ENCODE data around the gene RAX. TPM values are rescaled to one million over a fixed set of nuclear protein-coding genes. Genes with fewer than 3 reads are reported as not detected.
A peak's percentile ranks its signal among the peaks of the same experiment; 100 is the strongest.
"Not testable (repeated sequence)": the region's sequence is repeated elsewhere in the genome, so short reads cannot be mapped to it uniquely, and the experiment has no call there.

The RAX gene
- total RNA-seq, 1 donor from 2014 or later = not detected

DNA sequence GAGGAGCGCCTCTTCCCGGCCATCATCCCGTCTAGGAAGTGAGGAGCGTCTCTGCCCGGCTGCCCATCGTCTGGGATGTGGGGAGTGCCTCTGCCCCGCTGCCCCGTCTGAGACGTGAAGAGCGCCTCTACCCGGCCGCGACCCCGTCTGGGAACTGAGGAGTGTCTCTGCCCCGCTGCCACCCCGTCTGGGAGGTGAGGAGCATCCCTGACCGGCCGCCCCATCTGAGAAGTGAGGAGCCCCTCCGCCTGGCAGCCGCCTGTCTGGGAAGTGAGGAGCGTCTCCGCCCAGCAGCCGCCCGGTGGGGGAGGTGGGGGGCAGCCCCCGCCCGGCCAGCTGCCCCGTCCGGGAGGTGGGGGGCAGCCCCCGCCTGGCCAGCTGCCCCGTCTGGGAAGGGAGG is 17.8 kb downstream of the RAX start:
- FAIRE-seq; DNase-seq (ENCODE audit: low spot score in 2 of 2): not testable (repeated sequence)

GRCh38 chr18:59249199-59249774 is 24.0 kb downstream of the RAX start:
- no peak for FAIRE-seq
- peak in 1 of 2 donors; percentile 60 for DNase-seq (ENCODE audit: low spot score in 2 of 2)

GRCh38 chr18:59246796-59247195 is 26.5 kb downstream of the RAX start:
- no peak for FAIRE-seq
- DNase-seq (ENCODE audit: low spot score in 2 of 2) = no peak

- FAIRE-seq = no peak
- no peak for DNase-seq (ENCODE audit: low spot score in 2 of 2)
Observed at GRCh38 chr18:59242906-59243305, 30.3 kb downstream of the RAX start.

- DNase-seq (ENCODE audit: low spot score in 2 of 2) (no peak), FAIRE-seq (no peak)
Observed at GRCh38 chr18:59239642-59240041, 33.6 kb downstream of the RAX start.

- FAIRE-seq (no peak), DNase-seq (ENCODE audit: low spot score in 2 of 2) (no peak)
Observed at GRCh38 chr18:59238385-59238784, 34.9 kb downstream of the RAX start.

GRCh38 chr18:59233017-59233410 is 40.2 kb downstream of the RAX start:
- FAIRE-seq (no peak), DNase-seq (ENCODE audit: low spot score in 2 of 2) (no peak)

- DNase-seq (ENCODE audit: low spot score in 2 of 2) (no peak), FAIRE-seq (no peak)
Observed at GRCh38 chr18:59232309-59233016, 40.8 kb downstream of the RAX start.

DNA sequence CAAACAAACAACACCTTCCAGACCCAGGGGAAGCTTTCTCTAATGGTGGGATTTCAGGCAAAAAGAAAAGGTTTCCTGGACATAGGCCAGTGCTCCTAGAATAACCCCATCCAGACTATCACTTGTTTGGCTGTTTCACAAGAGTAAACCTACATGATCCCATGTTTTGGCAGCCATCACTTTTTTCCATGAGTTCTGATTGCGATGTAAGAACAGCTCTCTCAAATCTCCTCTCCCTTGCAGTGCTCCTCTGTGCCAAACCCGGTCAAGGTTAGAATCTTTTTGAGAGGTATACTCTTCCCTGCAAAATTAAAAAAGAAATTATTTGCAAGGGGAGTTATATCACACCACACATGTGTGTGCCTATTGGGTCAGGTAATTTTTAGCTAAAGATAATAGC is 41.4 kb downstream of the RAX start:
- DNase-seq (ENCODE audit: low spot score in 2 of 2) (no peak), FAIRE-seq (no peak)

DNA sequence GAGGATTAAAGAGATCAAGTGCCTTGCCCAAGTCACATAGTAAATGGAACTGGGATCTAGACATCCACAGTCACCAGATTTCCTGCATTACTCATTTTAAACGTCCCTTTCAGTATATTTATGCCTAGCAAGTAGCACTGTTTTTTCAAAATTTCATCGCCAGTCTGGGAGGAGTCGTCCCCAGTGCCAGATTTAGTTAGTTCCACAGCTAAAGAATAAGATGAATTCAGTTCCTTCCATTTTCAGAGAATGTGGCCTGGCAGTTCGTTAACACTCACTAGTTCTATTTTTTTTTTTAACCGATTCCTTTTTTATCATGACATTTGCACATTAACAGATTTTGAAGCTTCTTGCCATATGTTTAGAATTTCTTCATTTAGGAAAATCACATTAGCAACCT is 42.1 kb downstream of the RAX start:
- FAIRE-seq = no peak
- no peak for DNase-seq (ENCODE audit: low spot score in 2 of 2)

DNA sequence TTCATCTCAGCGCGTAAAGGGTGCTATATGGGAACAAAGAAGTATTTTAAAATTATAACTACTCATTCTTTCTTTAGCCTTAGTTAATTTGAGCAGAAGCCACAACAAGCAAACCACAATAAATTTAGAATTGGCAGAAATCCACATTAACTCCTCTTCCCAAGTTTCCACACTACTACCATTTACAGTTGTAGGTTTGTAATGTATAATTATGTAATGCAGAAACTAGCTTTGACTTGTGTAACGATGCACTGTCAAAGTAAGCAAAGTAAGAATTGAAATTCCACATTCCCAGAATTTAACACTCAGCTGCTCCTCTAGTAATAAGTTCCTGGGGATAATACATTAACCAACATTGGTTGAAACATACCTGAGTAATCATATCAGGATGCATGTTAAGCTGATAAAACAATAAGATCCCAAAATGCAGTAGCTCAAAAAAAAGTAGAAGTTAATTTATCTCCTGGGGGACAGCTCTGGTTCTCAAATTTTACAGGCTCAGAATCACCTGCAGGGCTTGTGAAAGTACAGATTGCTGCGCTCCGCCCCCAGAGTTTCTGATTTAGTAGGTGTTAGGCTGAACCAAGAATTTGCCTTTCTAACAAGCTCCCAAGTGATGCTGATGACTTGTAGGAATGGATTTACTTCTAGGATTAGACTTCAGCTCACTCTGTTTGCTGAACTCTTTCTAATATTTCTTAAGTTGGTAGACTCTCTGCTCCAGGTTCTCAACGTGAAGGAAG is 43.4 kb downstream of the RAX start:
- DNase-seq (ENCODE audit: low spot score in 2 of 2) (no peak), FAIRE-seq (no peak)

DNA sequence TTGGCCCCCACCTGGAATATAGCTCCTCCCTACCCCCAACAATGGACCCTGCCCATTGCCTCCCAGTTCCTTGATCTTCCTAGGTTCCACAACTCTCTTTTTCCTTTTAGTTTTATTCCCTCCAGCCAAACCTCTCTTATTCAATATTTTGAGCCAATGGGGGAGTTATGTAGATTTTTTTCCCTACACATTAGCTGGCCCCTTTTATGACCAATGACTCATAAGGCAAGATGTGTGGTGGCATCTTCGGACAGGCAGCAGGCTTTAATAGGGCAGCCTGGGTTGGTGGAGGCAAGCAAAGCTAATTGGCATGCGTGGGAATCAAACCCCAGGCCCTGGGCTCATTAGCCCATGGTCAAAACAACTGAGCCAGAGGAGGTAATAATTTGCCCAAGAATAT is 44.1 kb downstream of the RAX start:
- no peak for FAIRE-seq
- DNase-seq (ENCODE audit: low spot score in 2 of 2) = no peak

DNA sequence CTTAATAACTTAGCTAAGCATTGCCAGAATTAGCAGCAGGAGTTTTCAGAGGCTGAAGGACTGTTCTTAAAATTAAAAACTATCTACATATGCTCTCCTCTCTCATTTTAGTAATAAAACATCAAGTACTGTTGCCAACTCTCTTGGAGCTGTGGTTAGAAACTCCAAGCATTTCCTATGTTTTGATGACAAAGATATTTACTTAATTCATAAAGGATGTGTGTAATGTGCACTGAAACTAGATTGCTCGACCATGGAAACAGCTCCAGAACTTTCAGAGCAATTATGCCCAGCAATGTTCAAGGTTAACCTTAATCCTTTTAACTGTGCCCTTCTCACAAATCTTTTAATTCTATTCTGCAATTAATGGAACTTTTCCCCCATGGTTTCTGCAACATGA is 44.9 kb downstream of the RAX start:
- FAIRE-seq (no peak), DNase-seq (ENCODE audit: low spot score in 2 of 2) (no peak)

DNA sequence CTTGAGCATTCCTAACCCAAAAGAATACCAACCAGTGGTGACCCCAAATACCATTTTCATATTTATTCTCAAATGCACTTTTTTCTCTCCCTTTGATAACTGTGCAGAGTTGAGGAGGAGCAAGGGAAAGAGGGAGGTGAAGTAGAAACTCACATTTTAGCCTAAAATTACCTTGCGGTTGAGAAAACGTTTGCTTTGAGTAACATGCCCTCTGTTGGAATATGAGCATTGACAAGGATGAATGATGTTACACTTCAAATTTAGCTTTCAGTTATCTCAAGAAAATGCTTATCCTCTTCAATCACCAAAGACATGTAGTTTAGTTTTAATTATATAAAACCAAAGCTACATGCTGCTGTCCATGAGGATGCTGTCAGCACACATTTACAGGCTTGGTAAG is 50.9 kb downstream of the RAX start:
- DNase-seq (ENCODE audit: low spot score in 2 of 2) (no peak), FAIRE-seq (no peak)

GRCh38 chr18:59220784-59221765 is 52.2 kb downstream of the RAX start:
- no peak for FAIRE-seq
- DNase-seq (ENCODE audit: low spot score in 2 of 2) = no peak

DNA sequence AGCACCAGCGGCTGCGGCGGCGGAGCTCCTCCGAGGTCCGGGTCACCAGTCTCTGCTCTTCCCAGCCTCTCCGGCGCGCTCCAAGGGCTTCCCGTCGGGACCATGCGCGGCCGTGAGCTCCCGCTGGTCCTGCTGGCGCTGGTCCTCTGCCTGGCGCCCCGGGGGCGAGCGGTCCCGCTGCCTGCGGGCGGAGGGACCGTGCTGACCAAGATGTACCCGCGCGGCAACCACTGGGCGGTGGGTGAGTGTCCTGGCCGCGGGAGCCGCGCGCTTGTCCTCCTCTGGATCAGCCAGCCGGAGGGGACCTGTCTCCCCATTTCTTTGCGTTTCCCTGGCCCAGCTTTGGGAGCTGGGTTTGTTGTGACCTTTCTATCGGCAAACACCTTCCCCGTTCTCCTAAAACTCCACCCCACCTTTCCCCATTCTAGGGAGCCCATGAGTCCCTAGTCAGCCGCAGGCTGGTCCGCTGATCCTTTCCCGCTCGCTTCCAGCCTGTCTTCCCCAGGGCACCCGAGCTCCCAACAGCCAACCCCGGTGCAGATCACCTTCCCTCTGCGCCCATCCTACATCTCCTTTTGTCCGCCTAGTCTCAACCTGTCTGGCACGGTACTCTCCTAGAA is 53.0 kb downstream of the RAX start:
- DNase-seq (ENCODE audit: low spot score in 2 of 2) = peak in 1 of 2 donors; percentile 24

GRCh38 chr18:59219672-59220163 is 53.5 kb downstream of the RAX start, which contains the start of gene GRP:
GRP (plus strand) TSS chr18:59220158; CDS start chr18:59220266, 108 bp downstream.
- no peak for FAIRE-seq

More for the DNA sequence above, 53.0 kb downstream of the RAX start:
- no peak for FAIRE-seq

GRCh38 chr18:59218018-59218417 is 55.2 kb downstream of the RAX start:
- DNase-seq (ENCODE audit: low spot score in 2 of 2) (no peak), FAIRE-seq (no peak)

More at GRCh38 chr18:59219672-59220163, 53.5 kb downstream of the RAX start, which contains the start of gene GRP:
- no peak for DNase-seq (ENCODE audit: low spot score in 2 of 2)

Measured in frontal cortex (tissue), 4 donors.